ENCODE results near the gene BSPRY.

- TF ChIP-seq, protein P1, sequence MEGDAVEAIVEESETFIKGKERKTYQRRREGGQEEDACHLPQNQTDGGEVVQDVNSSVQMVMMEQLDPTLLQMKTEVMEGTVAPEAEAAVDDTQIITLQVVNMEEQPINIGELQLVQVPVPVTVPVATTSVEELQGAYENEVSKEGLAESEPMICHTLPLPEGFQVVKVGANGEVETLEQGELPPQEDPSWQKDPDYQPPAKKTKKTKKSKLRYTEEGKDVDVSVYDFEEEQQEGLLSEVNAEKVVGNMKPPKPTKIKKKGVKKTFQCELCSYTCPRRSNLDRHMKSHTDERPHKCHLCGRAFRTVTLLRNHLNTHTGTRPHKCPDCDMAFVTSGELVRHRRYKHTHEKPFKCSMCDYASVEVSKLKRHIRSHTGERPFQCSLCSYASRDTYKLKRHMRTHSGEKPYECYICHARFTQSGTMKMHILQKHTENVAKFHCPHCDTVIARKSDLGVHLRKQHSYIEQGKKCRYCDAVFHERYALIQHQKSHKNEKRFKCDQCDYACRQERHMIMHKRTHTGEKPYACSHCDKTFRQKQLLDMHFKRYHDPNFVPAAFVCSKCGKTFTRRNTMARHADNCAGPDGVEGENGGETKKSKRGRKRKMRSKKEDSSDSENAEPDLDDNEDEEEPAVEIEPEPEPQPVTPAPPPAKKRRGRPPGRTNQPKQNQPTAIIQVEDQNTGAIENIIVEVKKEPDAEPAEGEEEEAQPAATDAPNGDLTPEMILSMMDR (tag by site-specific recombination; IDR thresholded peaks at IDR 0.05): no peak
- TF ChIP-seq SETDB1 (IDR thresholded peaks at IDR 0.05; ENCODE audit: insufficient read length, low read length) (no peak), ZNF670 (tag by site-specific recombination; IDR thresholded peaks at IDR 0.05; ENCODE audit: low read depth) (no peak), ELK4 (IDR thresholded peaks at IDR 0.05; ENCODE audit: borderline replicate concordance, low read depth, low read length) (no peak), ZNF600 (tag by site-specific recombination; IDR thresholded peaks at IDR 0.05) (no peak), ZNF121 (tag by site-specific recombination; IDR thresholded peaks at IDR 0.05) (no peak), HOXA7 (CRISPR knock-in tag; IDR thresholded peaks at IDR 0.05; ENCODE audit: borderline replicate concordance) (no peak), ZNF280C (tag by site-specific recombination; IDR thresholded peaks at IDR 0.05) (no peak), ZNF211 (tag by site-specific recombination; IDR thresholded peaks at IDR 0.05; ENCODE audit: low read depth) (no peak)
Measured at GRCh38 chr9:113395000-113395861, 45.9 kb downstream of the BSPRY start.
